ENCODE results near the gene SLC27A3.
"Not testable (repeated sequence)": the region's sequence is repeated elsewhere in the genome, so short reads cannot be mapped to it uniquely, and the experiment has no call there.

SLC27A3 gene

DNA sequence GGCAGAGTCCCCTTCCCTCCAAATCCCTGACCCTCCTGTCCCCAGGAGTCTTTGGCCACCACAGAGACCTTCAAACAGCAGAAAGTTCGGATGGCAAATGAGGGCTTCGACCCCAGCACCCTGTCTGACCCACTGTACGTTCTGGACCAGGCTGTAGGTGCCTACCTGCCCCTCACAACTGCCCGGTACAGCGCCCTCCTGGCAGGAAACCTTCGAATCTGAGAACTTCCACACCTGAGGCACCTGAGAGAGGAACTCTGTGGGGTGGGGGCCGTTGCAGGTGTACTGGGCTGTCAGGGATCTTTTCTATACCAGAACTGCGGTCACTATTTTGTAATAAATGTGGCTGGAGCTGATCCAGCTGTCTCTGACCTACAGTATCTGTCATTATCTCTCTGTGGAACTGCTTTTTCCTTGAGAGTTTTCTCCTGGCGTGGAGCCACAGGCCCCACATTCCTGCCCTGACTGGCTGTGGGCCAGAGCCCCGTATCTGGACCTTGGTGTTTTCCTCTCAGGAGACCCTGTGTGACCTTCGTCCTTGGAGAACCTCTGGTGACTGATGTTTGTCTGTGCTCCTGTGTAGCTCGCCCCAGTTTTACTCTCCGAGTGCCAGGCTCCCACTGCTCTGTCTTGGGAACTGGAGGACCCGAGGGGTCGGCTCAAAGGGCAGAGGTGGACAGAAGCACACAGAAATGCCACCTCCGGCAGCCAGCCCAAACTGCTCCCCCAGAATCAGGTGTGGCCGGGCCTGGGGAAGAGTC is 4.8 kb downstream of the SLC27A3 start:
- no peak for DNase-seq (ENCODE audit: low read depth in 2 of 2)

DNA sequence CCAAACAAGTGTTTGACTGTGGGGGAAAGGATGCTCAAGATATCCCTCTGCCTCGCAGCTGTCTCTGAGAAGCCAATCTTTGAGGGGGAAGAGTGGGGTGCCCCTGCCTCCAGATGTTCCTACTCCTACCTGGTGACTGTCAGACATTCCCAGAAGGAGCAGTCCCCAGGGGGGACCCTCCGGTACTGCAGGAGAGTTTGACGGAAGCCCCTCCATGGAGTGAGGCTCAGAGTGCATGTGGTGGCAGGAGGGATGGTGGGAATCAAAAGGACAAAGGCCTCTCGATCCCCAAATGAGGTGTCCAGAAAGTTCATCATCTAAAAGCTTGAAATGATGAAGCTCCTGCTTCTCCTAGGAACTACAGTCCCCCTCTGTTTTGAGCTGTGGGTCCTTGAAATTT is 5.3 kb downstream of the SLC27A3 start:
- no peak for DNase-seq (ENCODE audit: low read depth in 2 of 2)

DNA sequence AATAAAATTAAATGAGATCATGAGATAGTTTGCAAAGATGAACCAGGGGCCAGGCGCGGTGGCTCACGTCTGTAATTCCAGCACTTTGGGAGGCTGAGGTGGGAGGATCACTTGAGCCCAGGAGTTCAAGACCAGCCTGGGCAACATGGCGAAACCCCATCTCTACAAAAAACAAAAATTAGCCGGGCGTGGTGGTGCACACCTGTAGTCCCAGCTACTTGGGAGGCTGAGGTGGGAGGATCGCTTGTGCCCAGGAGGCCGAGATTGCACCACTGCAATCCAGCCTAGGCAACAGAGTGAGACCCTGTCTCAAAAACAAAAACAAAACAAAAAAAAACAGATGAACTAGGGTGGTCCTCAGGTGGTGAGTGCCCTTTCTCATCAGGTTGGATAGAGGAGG is 7.4 kb downstream of the SLC27A3 start:
- DNase-seq (ENCODE audit: low read depth in 2 of 2), result not testable (repeated sequence)

DNA sequence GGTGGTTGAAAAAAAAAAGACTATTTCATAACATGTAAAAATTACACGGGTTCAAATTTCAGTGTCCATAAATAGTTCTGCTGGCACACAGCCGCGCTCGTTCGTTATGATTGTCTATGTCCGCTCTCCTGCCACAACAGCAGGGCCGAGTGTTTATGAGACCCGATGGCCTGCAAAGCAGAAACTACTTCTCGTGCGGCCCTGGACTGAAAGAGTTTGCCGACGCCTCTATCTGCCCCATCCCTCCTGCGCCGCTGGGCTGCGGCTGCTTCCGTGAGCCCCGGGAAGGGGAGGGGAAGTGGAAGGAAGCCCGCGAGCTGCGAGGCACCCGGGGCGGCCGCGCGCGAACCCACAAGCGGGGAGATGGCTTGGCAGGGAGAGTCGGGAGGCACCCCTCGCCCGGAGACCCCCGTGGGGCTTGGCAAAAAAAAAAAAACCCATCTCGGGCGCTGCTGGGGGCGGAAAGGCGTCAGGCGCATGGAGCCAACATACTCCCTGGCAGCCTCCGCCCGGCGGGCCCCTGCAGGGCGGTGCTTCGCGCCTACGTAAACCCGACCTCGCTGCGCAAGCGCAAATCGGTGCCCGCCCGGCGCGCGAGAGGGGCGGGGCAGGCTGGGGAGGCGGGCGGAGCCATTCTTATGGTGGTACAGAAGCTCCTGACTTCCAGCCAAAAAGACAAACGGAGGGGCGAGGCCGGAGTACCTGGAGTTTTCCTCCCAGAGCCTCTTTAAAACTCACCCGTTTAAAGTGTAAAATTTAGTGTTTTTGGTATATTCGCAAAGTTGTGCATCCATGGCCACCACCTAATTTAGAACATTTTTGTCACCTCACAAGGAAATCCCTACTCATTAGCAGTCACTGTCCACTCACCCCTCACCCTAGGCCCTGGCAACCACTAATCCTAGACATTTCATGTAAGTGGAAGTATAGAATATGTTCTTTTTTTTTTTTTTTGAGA is 8.3 kb downstream of the SLC27A3 start:
- DNase-seq (ENCODE audit: low read depth in 2 of 2), result peak; percentile 85 to 88

DNA sequence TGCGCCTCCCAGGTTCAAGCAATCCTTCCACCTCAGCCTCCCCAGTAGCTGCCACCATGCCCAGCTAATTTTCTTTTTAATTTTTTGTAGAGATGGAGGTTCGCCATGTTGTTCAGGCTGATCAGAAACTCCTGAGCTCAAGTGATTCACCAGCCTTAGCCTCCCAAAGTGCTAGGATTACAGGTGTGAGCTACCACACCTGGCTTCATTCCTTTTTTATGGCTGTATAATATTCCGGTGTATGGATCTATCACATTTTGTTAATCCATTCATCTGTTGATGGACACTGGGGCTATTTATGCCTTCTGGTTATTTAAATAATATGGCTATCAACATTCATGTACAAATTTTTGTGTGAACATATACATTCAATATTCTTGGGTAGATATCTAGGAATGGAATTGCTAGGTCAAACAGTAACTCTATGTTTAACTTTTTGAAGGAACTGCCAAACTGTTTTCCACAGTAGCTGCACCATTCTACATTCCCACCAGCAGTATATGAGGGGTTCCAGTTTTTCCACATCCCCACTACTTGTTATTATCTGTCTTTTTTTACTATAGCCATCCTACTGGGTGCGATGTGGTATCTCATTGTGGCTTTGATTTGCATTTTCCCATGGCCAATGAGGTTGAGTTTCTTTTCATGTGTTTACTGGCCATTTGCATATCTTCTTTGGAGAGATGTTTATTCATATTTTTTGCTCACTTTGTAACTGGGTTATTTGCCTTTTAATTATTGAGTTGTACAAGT is 11.0 kb downstream of the SLC27A3 start:
- no peak for DNase-seq (ENCODE audit: low read depth in 2 of 2)

DNA sequence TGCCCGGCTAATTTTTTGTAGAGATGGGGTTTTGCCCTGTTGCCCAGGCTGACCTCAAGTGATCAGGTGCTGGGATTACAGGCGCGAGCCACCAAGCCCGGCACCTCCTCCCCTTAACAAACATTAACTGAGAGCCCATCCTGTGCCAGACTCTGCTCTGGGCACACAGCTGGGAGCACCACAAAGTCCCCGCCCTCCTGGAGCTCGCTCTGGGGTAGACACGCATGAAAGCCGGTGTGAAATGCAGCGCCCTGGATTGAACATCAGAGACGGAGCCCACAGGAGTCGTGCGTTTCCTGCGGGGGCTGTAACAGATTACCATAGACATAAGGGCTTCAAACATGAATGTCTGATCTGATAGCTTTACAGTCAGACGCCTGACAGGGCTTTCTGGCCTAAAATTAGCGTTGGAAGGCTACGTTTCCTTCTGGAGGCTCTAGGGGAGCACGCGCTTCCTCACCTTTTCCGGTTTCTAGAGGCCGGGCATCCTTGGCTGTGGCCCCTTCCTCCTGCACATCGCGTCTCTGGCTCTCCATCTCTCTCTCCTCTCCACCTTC is 14.3 kb downstream of the SLC27A3 start:
- no peak for DNase-seq (ENCODE audit: low read depth in 2 of 2)

DNA sequence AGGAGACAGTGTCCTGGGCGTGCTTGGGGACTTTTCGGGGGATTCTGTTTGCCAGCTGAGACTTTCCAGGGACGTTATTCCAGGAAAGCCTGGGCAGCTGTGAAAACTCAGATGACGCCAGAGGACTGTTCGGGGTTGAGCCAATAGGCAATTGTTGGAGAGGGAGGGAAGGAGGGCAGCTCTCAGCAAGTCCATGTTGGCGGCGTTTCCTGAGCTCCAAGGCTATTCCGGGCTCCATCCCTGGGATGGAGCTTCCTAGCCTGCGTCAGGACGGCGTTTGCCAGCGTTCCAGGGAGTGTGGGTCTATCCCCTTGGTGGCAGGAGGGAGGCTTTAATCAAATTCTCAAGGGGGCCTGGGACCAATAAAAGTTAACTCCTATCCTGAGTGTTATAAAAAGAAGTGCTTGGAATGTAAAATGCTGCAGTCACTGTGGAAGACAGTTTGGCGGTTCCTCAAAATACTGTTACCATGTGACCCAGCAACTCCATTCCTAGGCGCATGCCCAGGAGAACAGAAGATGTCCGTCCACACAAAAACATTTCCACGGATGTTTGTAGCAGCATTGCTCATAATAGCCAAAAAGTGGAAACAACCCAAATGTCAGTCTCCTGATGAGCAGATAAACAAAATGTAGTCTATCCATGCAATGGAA is 15.2 kb downstream of the SLC27A3 start:
- no peak for DNase-seq (ENCODE audit: low read depth in 2 of 2)

DNA sequence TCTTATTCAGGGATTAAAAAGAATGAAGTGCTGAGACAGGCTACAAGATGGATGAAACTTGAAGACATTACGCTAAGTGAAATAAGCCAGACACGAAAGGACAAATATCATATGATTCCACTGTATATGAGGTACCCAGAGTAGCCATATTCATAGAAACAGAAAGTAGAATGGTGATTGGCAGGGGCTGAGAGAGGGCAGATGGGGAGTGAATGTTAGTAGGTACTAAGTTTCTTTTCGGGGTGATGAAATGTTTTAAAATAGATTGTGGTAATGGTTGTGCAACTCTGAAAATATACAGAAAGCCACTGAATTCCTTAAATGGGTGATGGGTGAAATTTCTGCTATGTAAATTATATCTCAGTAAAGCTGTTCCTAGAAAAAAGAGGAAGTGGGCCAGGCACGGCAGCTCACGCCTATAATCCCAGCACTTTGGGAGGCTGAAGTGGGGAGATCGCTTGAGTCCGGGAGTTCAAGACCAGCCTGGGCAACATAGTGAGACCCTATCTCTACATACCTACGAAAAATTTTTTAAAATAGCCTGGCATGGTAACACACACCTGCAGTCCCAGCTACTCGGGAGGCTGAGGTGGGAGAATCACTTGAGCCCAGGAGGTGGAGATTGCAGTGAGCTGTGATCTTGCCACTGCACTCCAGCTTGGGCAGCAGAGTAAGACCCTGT is 15.9 kb downstream of the SLC27A3 start:
- DNase-seq (ENCODE audit: low read depth in 2 of 2), result no peak

DNA sequence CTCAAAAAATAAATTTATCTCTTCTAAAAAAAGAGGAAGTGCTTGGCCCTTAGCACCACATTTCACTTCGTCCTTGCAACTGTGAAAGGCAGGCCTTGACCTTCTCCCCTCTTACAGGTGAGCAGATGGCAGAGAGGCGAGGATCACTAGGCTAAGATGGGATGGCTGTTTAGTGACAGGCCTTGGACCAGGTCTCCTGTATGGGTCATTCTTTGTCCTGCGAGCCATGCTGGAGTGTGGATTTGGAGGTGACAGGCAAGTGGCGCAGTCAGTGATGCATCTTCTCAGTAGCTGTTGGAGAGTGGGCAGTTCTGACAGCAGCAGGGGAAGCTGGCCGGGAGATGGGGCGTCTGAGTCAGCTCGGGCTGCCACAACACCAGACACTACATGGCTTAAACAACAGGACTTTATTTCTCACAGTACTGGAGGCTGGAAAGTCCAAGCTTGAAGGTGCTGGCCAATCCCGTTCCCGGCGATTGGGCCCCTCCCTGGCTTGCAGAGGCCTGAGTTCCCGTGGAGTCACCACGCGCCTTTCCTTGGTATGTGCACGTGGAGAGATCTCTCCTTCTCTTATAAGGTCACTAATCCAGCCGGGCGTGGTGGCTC is 16.5 kb downstream of the SLC27A3 start:
- no peak for DNase-seq (ENCODE audit: low read depth in 2 of 2)

DNA sequence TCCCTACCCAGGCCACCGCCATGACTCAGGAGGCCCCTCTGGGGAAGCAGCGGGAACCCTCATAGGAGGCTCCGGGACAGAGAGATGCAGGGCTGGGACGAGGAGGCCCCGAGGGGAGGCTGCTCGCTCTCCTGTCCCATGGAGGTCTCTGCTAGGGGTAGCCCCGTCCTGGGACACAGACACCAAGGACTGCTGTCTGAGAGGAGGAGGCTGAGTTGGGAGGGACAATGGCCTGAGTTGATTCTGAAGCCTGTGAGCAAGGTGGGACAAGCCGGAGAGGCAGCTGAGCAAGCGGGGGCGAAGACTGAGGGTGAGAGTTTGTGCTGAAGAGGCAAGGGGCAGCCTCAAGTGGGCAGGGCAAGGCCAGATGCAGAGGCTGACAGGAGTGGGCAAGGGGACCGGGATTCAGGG is 17.4 kb downstream of the SLC27A3 start:
- DNase-seq (ENCODE audit: low read depth in 2 of 2), result no peak

DNA sequence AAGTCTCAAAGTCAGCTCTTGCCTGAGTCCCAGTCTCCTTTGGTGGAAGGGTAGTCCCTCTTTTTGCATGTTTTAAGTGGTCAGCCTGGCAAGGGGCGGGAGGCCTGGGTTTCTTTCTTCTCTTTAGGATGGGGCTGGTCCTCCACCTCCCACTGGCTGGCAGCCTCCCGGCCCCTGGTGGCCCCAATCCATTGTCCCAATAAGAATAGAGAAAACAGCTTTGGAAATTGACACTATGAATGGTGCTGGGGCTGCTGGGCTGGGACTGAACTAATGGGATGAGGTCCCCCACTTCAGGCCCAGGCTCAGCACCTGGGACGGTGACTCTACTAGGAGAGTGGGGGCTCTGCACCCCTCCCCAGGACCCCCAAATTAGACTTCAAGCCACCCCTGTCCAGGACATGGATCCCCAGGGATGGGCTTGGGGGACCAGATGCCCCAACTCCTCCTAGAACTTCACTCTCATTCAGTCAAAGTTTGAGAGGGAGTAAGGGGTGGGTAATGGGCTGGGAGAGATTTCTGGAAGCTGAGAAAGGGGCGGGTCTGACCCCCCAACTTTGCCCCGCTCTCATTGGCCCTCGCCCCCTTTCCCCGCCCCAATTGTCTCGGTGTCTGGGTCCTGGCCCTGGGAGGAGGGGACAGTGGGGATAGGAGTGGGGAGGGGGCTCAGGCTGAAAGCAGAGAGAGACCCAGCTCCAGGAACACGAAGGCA is 18.2 kb downstream of the SLC27A3 start:
- DNase-seq (ENCODE audit: low read depth in 2 of 2), result no peak

DNA sequence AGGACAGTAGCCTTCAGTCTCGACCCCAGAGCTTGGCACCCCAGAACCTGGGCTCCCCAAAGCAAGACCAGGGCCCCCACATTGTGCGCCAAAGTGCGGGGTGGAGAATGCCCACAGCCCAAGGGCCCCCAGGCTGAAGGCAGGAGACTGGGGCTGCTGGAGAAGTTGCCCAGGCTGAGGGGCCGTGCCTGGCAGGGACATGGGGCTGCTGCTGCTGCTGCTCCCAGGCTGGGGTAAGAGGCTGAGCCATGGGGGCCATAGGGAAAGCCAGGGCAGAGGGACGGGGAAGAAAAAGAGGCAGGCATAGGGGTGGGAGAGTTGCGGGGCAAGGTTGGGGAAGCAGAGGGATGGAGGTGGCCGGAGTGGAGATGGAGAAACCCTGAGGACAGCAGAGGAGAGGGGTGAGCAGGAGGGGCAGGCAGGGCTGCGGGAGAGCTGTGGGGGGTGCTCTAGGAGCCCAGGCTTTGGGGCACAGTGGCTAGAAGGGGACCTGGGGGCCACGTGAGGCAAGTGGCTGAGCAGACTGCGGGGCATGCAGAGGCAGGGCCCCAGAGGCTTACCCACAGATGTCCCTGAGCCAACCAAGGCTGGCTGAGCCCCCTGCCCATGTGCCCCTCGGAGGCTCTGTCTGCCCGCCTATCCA is 18.9 kb downstream of the SLC27A3 start:
- DNase-seq (ENCODE audit: low read depth in 2 of 2), result no peak

DNA sequence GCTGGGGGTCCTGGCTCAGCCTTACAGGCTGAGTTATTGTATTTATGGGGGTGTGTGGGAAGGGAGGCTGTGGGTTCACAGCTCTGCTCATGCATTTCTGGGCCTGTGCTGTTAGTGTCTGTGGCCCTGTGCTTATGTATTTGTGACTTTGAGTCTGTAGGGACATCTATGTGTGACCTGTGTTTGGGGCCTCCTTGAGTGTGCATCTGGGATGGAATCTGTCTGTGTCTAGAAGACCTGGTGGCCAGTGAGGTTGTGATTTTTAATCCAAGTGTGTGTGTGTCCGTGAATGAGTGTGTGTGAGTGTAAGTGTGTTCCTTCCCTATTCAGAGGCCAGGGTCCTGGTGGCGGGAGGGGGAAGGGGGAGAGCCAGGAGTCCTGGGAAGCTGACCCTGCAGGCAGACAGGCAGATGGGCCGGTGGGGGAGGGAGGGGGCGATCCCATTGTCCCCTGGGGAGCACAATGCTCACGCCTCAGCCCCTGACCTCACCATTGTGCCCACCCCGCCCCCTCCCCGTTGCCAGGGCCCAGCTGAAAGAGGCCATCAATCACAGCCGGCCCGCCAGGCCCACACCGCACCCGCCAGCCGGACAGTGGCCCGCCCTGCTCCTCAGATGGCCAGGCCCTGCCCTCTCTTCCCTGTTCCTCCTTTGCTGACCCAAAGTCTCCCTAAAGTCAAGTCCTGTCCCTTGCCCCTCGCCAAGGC is 19.6 kb downstream of the SLC27A3 start:
- DNase-seq (ENCODE audit: low read depth in 2 of 2), result no peak

DNA sequence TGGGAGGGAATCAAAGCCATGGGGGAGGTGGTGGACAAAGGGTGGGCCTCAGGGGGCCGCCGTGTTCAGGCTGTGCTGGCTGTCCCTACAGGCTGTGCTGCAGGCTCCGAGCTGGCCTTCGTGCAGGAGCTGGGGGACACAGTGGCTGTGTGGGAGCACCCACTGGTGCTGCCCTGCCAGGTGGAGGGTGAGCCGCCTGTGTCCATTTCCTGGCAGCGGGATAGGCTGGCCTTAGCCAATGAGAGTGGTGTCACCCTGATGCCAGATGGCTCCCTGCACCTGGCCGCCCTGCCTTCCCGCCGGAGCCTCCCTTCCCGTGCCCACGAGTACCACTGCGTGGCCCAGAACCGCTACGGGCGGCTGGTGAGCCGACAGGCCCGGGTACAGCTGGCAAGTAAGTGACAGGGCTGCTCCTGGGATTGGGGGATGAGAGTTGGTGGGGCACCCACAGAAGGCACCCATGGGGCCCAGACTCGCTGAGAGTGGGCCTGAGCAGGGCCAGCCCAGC is 20.2 kb downstream of the SLC27A3 start:
- no peak for DNase-seq (ENCODE audit: low read depth in 2 of 2)

DNA sequence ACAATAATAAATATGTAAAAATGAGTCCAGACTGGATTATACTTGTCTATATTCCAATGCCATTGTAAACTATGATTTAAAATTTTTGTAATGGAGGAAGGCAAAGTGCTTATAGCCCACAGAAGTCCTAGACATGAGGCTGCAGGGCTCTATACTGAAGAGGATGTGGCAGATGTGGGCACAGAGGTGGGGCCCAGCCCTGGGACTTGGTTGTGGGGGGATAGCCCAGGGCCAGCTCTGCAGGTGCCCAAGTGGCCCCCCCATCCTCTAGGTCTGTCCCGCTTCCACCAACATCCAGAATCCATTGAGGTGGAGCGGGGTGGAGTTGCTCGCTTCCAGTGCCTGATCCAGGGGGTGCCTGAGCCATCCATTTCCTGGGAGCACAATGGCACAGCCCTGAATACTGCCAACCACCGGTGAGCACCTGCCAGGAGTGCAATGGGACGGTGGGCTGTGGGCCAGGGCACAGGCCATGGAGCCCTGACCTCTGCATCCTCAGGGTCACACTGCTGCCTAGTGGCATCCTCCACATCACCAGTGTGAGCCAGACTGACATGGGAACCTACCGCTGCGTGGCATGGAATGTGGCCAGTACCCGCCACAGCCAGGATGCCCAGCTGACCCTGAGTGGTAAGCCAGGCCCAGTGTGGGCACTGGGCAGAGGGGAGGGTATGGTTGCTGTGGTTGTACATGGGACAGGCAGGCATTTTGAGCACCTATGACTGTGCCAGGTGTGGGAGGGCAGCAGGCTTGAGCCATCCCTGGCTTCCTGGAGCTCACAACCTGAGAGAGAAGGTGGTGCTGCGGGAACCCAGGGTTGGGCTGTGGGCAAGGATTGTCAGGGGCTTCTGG is 21.0 kb downstream of the SLC27A3 start:
- no peak for DNase-seq (ENCODE audit: low read depth in 2 of 2)

DNA sequence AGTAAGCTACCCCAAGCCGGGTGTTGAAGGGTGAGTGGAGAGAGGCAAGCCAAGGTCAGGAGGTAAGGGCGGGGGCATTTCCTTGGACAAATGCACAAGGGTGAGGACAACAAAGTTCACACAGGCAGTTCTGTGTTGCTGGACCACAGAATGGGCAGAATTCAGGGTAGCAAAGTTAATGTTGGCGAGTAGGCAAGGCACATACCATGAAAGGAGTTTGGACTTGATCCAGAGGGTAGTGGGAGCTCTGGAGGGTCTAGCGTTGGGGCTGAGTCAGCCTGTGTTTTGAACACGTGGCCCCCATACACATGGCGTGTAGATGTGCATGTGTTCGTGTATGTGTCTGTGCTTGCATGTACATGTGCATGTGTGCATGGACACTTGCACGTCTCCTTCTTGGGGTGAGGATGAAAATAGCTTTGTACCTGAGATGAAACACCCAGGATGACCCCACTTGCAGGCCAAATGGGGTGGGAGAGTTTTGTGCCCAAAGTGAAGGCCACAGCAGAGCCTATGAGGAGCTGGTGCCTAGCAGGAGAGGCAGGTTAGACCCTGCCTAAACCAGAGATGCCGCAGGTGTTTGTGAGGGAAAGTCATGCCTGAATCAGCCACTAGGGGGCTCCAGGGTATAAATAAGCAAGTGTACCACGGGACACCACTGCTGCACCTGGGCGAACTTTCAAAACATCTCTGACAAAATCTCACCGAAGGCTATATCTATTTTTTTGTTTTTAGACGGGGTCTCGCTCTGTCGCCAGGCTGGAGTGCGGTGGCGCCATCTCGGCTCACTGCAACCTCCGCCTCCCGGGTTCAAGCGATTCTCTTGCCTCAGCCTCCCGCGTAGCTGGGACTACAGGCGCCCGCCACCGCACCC is 21.8 kb downstream of the SLC27A3 start:
- DNase-seq (ENCODE audit: low read depth in 2 of 2), result peak; percentile 78 to 81

DNA sequence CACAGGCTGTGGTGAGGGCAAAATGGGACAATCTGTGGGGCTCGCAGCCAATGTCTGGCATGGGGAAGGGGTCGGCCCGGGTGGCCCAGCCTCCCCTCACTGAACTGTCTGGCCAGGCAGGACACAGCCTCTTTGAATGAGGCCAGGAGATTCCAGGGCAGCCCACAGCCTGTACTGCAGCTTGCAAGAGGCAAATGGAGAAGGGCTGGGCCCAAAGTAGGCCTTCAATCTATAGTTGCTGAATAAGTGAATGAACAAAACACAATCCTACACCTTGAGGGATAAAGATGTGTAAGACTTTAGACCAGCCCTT is 23.2 kb downstream of the SLC27A3 start:
- no peak for DNase-seq (ENCODE audit: low read depth in 2 of 2)

Data from activated CD4-positive, alpha-beta T cell treated with anti-CD3 and anti-CD28 coated beads for 24 hours (primary cell).